HG02759 (cell line): ENCODE results near the gene SPATA32.

ENCODE experiments used
- ATAC-seq: cut with Tn5 transposase; IDR thresholded peaks from one replicate; pipeline ENCODE4 v1.9.1; 2021; ENCODE audit warnings: mild to moderate bottlenecking, moderate library complexity; ENCODE audit not compliant: unreplicated experiment

SPATA32 gene

GRCh38 chr17:45218895-45219661 is 42.8 kb downstream of the SPATA32 start:
- ATAC-seq = no peak
